ENCODE measurements around the gene IQSEC1. TPM values are rescaled to one million over a fixed set of nuclear protein-coding genes. Genes with fewer than 3 reads are reported as not detected.

Gene IQSEC1
- total and polyA plus RNA-seq, 2 experiments from 2014 or later = 17.8 to 51.7 TPM

- Histone ChIP-seq H3K27me3 (no peaks in the 10 kb centered on the region), H3K27ac (no peak overlapping the region), H3K9me3 (ENCODE audit: low read depth) (no peaks in the 10 kb centered on the region), H3K4me1 (ENCODE audit: low read depth) (no peaks in the 10 kb centered on the region), H3K4me3 (no peak overlapping the region), H3K36me3 (no peaks in the 10 kb centered on the region)
- TF ChIP-seq, protein P1, sequence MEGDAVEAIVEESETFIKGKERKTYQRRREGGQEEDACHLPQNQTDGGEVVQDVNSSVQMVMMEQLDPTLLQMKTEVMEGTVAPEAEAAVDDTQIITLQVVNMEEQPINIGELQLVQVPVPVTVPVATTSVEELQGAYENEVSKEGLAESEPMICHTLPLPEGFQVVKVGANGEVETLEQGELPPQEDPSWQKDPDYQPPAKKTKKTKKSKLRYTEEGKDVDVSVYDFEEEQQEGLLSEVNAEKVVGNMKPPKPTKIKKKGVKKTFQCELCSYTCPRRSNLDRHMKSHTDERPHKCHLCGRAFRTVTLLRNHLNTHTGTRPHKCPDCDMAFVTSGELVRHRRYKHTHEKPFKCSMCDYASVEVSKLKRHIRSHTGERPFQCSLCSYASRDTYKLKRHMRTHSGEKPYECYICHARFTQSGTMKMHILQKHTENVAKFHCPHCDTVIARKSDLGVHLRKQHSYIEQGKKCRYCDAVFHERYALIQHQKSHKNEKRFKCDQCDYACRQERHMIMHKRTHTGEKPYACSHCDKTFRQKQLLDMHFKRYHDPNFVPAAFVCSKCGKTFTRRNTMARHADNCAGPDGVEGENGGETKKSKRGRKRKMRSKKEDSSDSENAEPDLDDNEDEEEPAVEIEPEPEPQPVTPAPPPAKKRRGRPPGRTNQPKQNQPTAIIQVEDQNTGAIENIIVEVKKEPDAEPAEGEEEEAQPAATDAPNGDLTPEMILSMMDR (IDR thresholded peaks at IDR 0.05; ENCODE audit: low read depth, low read length) = no peak
- DNase-seq (ENCODE audit: low read depth in 1 of 2, low spot score in 1 of 2) = no peak
These were observed 90.6 kb downstream of the IQSEC1 start for GRCh38 chr3:12982619-12983101.

DNA sequence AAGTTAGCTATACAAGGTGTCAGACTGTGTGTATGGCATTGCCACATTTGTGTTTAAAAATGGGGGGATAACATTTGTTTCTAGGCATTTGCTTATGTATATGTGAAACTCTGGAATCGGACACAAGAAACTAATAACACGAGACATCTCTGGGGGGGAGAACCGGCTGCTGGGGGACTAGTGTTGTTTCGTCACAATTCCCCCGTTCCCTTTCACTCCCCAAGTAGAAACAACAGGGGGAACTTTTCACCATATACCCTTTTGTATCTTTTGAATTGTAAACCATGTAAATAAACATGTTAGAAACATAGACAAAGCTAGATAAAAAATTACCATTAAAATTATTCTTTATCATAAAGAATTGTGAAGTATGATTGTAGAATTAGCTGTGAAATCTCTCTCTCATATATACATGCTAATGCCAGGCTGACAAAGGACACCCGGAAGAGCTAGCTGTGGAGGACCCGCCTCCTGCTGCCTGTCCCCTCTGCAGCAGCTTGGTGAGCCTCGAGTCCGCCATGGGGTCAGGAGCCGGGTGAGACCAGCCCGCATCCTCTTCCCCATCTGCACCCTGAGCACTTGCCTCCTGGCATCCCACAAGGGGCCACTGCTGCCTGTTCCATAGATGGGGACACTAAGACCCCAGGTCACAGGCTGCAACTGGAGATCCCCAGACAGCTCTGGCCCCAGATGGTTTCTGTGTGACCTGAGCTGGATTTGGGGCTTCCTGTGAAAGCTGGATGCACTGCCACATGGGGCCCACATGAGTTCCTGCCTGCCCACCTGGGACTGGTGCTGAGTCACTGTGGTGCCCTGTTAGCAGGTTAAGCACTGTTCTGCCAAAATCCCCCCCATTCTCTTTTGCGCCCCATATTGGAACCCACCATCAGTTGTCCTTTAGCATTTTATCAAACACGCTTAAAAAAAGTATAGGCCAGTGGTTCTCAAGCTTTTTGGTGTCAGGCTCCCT, 91.6 kb downstream of the IQSEC1 start:
- H3K4me1 ChIP-seq (ENCODE audit: low read depth) = no peaks in the 10 kb centered on the region
- no peaks in the 10 kb centered on the region for H3K27me3 ChIP-seq
- H3K36me3 ChIP-seq = no peaks in the 10 kb centered on the region
- H3K27ac ChIP-seq = no peak overlapping the region
- TF ChIP-seq, protein P1 (IDR thresholded peaks at IDR 0.05; ENCODE audit: low read depth, low read length) = no peak
- DNase-seq (ENCODE audit: low read depth in 1 of 2, low spot score in 1 of 2) = no peak
- H3K4me3 ChIP-seq = no peak overlapping the region
- no peaks in the 10 kb centered on the region for H3K9me3 ChIP-seq (ENCODE audit: low read depth)

GRCh38 chr3:12980596-12981290, 92.5 kb downstream of the IQSEC1 start:
- H3K27ac ChIP-seq = no peak overlapping the region
- DNase-seq (ENCODE audit: low read depth in 1 of 2, low spot score in 1 of 2) = no peak
- no peak overlapping the region for H3K4me3 ChIP-seq
- no peaks in the 10 kb centered on the region for H3K9me3 ChIP-seq (ENCODE audit: low read depth)
- no peaks in the 10 kb centered on the region for H3K27me3 ChIP-seq
- H3K36me3 ChIP-seq = no peaks in the 10 kb centered on the region
- TF ChIP-seq, protein P1 (IDR thresholded peaks at IDR 0.05; ENCODE audit: low read depth, low read length) = no peak
- H3K4me1 ChIP-seq (ENCODE audit: low read depth) = no peaks in the 10 kb centered on the region

- Histone ChIP-seq H3K4me1 (ENCODE audit: low read depth) (no peaks in the 10 kb centered on the region), H3K27me3 (no peaks in the 10 kb centered on the region), H3K4me3 (no peak overlapping the region), H3K36me3 (no peaks in the 10 kb centered on the region), H3K27ac (no peak overlapping the region), H3K9me3 (ENCODE audit: low read depth) (no peaks in the 10 kb centered on the region)
- no peak for DNase-seq (ENCODE audit: low read depth in 1 of 2, low spot score in 1 of 2)
- TF ChIP-seq, protein P1 (IDR thresholded peaks at IDR 0.05; ENCODE audit: low read depth, low read length) = no peak
These were observed 93.2 kb downstream of the IQSEC1 start for GRCh38 chr3:12979947-12980487.

DNA sequence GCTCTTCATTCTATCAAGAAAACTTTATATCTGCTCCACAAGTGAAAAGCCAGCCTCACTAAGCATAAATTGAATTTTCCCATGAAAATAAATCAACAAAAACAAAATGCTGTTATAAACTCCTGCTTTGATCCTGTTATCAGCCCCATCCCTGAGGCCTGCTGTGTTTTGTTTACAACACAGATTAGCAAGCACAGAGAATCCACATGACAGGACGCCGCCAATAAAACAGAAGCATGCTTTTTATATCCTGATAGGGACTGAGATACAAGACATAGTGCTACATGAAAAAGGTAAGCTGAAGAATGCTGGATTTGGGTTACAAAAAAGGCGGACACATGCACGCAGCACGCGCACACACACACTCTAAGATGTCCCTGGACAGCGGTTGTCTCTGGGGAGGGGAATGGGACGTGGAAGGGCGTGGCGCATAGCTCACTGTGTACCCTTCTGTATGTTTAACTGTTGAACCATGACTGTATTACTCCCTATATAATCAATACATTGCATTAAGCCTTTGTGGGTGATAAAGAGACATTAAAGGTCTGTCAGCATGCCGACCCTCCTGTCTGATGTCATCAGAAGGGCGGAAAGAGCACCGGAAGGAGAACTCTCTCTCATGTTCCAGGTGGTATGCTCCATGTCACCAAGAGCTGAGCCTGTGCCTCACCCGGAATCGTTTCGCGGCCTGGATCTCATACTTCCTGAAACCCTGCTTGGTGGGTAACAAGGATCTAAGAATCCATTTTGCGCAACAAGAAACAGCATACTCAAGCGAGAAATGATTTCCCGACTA, 93.9 kb downstream of the IQSEC1 start:
- Histone ChIP-seq H3K9me3 (ENCODE audit: low read depth) (no peaks in the 10 kb centered on the region), H3K4me1 (ENCODE audit: low read depth) (no peaks in the 10 kb centered on the region), H3K4me3 (no peak overlapping the region), H3K27me3 (no peaks in the 10 kb centered on the region), H3K27ac (no peak overlapping the region), H3K36me3 (no peaks in the 10 kb centered on the region)
- DNase-seq (ENCODE audit: low read depth in 1 of 2, low spot score in 1 of 2) = no peak
- TF ChIP-seq, protein P1 (IDR thresholded peaks at IDR 0.05; ENCODE audit: low read depth, low read length) = no peak
